Neural progenitor cell (in vitro differentiated cells): ENCODE data around the gene MACROD1.

ENCODE experiments used
- EZH2 ChIP-seq: fragments of 200-600 bp; sonication (generic); IDR thresholded peaks from 2 replicates; pipeline ENCODE4 v1.6.1; 2017; ENCODE audit warnings: antibody characterized with exemption, mild to moderate bottlenecking, moderate library complexity
- TF ChIP-seq, protein P1 (sequence below): fragments of 200-600 bp; sonication (generic); IDR thresholded peaks from 2 replicates; pipeline ENCODE4 v1.5.1; 2017; ENCODE audit warnings: antibody characterized with exemption, mild to moderate bottlenecking

GRCh38 chr11:64059339-64060140 is 106.4 kb downstream of the MACROD1 start:
- TF ChIP-seq, protein P1, sequence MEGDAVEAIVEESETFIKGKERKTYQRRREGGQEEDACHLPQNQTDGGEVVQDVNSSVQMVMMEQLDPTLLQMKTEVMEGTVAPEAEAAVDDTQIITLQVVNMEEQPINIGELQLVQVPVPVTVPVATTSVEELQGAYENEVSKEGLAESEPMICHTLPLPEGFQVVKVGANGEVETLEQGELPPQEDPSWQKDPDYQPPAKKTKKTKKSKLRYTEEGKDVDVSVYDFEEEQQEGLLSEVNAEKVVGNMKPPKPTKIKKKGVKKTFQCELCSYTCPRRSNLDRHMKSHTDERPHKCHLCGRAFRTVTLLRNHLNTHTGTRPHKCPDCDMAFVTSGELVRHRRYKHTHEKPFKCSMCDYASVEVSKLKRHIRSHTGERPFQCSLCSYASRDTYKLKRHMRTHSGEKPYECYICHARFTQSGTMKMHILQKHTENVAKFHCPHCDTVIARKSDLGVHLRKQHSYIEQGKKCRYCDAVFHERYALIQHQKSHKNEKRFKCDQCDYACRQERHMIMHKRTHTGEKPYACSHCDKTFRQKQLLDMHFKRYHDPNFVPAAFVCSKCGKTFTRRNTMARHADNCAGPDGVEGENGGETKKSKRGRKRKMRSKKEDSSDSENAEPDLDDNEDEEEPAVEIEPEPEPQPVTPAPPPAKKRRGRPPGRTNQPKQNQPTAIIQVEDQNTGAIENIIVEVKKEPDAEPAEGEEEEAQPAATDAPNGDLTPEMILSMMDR: no peak
- no peak for TF ChIP-seq EZH2
